ENCODE results near the gene MYO1C. TPM values are rescaled to one million over a fixed set of nuclear protein-coding genes. Genes with fewer than 3 reads are reported as not detected.
"Not testable (repeated sequence)": the region's sequence is repeated elsewhere in the genome, so short reads cannot be mapped to it uniquely, and the experiment has no call there.

Gene MYO1C
- total RNA-seq (10 to 100 TPM; 29.5 to 43.1 TPM), total RNA-seq (43.3 to 74.4 reads per million in 2 donors)

GRCh38 chr17:1492249-1493206 is at the start of gene MYO1C:
TSS of gene MYO1C (minus strand) at chr17:1492686. CDS start at chr17:1492487, 199 bp downstream.
- ATAC-seq = no peak
- H3K27me3 Mint-ChIP-seq = no peaks in the 10 kb centered on the region
- DNase-seq = no peak
- H3K9me3 ChIP-seq (ENCODE audit: control insufficient read depth, low read length, poor library complexity, severe bottlenecking) = no peaks in the 10 kb centered on the region
- H3K4me1 Mint-ChIP-seq = peaks cover 16% of the 10 kb centered on the region
- H3K36me3 Mint-ChIP-seq (ENCODE audit: low read depth) = no peaks in the 10 kb centered on the region
- H3K27ac Mint-ChIP-seq = peak within 1 kb of the TSS; percentile 81
- peak within 1 kb of the TSS; percentile 93 for H3K4me3 Mint-ChIP-seq

DNA sequence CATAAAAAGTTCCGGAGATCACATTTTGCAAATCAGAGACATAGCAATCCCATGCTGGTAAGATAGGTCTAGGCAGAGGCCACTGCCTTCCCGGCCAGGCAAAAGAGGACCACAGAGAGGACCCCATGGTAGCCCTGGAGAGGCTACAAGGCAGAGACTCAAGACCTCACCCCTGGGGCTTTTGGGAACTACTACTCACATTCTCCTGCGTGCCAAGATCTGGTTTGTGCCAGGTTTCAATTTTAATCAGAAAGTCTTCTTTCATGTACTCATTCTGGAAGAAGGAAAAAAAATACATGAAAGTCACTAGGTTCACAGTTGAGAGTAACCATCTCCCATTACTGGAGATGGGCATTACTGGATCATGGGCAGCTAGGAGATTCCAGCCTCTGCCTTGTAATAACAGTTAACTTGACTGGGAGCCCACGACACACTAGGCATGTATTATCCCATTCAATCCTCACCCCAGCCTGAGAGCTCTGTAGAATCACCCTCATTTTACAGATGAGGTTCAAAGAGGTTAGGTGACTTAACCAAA is 49.0 kb upstream of the MYO1C start:
- Mint-ChIP-seq H3K36me3 (ENCODE audit: low read depth) (no peaks in the 10 kb centered on the region), H3K27me3 (no peaks in the 10 kb centered on the region), H3K4me3 (no peak overlapping the region), H3K27ac (no peak overlapping the region), H3K4me1 (peaks cover 4% of the 10 kb centered on the region)
- DNase-seq (no peak), ATAC-seq (no peak)
- no peaks in the 10 kb centered on the region for H3K9me3 ChIP-seq (ENCODE audit: control insufficient read depth, low read length, poor library complexity, severe bottlenecking)

- ATAC-seq (no peak), DNase-seq (no peak)
- H3K27me3 Mint-ChIP-seq = no peaks in the 10 kb centered on the region
- no peak overlapping the region for H3K4me3 Mint-ChIP-seq
- no peaks in the 10 kb centered on the region for H3K36me3 Mint-ChIP-seq (ENCODE audit: low read depth)
- no peaks in the 10 kb centered on the region for H3K9me3 ChIP-seq (ENCODE audit: control insufficient read depth, low read length, poor library complexity, severe bottlenecking)
- H3K4me1 Mint-ChIP-seq = peaks cover 4% of the 10 kb centered on the region
- H3K27ac Mint-ChIP-seq = no peak overlapping the region
Measured at GRCh38 chr17:1539811-1540210, 47.3 kb upstream of the MYO1C start.

GRCh38 chr17:1535737-1536136 is 43.3 kb upstream of the MYO1C start:
- Mint-ChIP-seq H3K27ac (no peak overlapping the region), H3K4me1 (peaks cover 5% of the 10 kb centered on the region), H3K4me3 (no peak overlapping the region), H3K27me3 (no peaks in the 10 kb centered on the region), H3K36me3 (ENCODE audit: low read depth) (peaks cover 5% of the 10 kb centered on the region)
- no peaks in the 10 kb centered on the region for H3K9me3 ChIP-seq (ENCODE audit: control insufficient read depth, low read length, poor library complexity, severe bottlenecking)
- no peak for DNase-seq
- ATAC-seq = no peak

GRCh38 chr17:1533661-1534325 is 41.3 kb upstream of the MYO1C start:
- DNase-seq (no peak), ATAC-seq (no peak)
- Mint-ChIP-seq H3K4me3 (no peak overlapping the region), H3K27me3 (no peaks in the 10 kb centered on the region), H3K4me1 (peaks cover 5% of the 10 kb centered on the region), H3K36me3 (ENCODE audit: low read depth) (peaks cover 8% of the 10 kb centered on the region), H3K27ac (no peak overlapping the region)
- H3K9me3 ChIP-seq (ENCODE audit: control insufficient read depth, low read length, poor library complexity, severe bottlenecking) = no peaks in the 10 kb centered on the region

DNA sequence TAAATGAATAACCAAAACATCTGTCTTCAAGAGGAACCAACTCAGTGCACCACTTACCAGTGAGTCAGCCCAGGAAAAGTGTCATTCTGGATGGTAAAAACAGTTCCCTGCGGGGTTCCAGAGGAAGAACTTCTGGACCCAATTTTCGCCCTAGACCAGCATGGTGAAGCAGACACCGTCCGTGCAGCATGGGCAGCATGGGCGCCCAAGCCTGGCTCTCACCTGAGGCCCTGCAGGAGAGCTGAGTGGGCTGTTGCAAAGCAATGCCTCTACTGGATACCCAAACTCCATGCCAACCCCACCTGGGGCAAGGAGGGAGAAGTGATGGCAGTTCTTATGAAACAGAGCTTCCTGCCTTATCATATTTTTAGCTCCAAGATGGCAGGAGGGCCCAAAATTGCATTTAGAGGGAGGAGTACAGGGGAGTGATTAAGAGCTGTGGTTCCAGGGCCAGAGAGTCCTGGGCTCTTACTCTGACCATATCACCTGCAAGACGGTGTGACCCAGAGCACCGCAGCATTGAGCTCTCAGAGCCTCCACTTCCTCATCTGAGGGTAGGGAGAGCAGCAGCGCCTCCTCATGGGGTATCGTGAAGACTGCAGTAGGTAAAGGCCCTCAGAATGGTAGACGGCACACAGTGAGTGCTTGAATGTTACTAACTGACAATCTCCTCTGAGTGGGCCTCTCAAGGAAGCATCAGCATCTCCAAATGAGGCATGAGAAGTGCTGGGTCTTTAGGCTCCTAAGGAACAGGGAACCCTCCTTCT is 40.5 kb upstream of the MYO1C start:
- Mint-ChIP-seq H3K36me3 (ENCODE audit: low read depth) (peaks cover 8% of the 10 kb centered on the region), H3K4me3 (no peak overlapping the region), H3K27me3 (no peaks in the 10 kb centered on the region), H3K4me1 (peaks cover 5% of the 10 kb centered on the region), H3K27ac (peak overlapping the region; percentile 6)
- peak in 2 of 3 donors; percentile 27 to 30 for DNase-seq
- H3K9me3 ChIP-seq (ENCODE audit: control insufficient read depth, low read length, poor library complexity, severe bottlenecking) = no peaks in the 10 kb centered on the region
- peak; percentile 85 for ATAC-seq

DNA sequence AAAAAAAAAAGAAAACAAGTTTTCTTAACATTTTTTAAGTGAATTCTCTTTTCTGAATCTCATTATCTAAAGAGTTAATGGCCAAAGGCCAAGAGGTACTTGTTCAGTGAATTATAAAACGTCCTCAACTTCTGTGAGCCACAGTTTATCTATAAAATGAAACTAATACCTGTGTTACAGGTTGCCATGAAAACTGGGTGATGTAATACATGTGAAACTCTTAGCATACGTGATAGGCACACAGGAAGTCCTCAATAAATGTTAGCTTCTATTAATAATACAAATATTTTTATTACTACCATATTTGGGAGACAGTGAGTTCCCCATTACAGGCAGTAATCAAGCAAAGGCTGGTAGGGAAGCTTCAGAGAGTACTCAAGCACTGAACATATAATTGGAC is 37.4 kb upstream of the MYO1C start:
- H3K9me3 ChIP-seq (ENCODE audit: control insufficient read depth, low read length, poor library complexity, severe bottlenecking) = no peaks in the 10 kb centered on the region
- Mint-ChIP-seq H3K27ac (peak overlapping the region; percentile 34), H3K36me3 (ENCODE audit: low read depth) (peaks cover 8% of the 10 kb centered on the region), H3K27me3 (no peaks in the 10 kb centered on the region), H3K4me1 (peaks cover 16% of the 10 kb centered on the region), H3K4me3 (no peak overlapping the region)
- ATAC-seq (no peak), DNase-seq (no peak)

DNA sequence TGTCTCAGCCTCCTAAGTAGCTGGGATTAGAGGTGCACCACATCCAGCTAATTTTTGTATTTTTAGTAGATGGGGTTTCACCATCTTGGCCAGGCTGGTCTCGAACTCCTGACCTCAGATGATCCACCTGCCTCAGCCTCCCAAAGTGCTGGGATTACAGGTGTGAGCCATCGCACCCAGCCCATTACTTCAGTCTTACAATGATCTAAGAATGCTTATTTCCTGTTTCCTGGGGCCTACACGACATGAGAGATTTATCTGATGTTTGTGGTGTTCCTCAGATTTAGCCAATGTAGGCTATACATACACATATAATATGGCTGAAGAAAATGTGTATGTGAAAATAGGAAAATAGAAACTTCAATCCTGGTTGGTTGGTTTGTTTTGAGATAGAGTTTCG is 34.4 kb upstream of the MYO1C start:
- not testable (repeated sequence) for H3K9me3 ChIP-seq (ENCODE audit: control insufficient read depth, low read length, poor library complexity, severe bottlenecking); H3K36me3 Mint-ChIP-seq (ENCODE audit: low read depth); DNase-seq; H3K27me3 Mint-ChIP-seq
- peak; percentile 79 for ATAC-seq
- Mint-ChIP-seq H3K4me1 (peaks cover 11% of the 10 kb centered on the region), H3K27ac (peak overlapping the region; percentile 95), H3K4me3 (peak overlapping the region; percentile 71)

DNA sequence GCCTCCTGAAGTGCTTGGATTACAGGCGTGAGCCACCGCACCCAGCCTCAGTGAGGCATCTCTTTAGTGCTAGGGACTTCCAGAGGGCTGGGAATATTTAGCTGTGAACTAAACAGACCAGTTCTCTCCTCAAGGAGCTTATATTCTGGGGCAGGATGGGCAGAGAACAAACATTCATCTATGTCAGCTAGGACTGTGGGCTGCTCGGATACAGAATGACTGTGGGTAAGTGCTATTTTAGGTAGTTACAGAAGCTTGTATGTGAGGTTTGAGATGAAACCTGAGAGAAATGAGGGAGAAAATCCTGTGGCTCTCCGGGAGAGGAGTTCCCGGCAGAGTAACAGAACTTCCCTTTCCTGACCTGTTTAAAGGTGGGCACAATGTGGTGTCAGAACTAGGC is 30.1 kb upstream of the MYO1C start:
- DNase-seq (no peak), ATAC-seq (no peak)
- Mint-ChIP-seq H3K4me3 (no peak overlapping the region), H3K36me3 (ENCODE audit: low read depth) (no peaks in the 10 kb centered on the region), H3K4me1 (peaks cover 11% of the 10 kb centered on the region), H3K27ac (no peak overlapping the region), H3K27me3 (no peaks in the 10 kb centered on the region)
- no peaks in the 10 kb centered on the region for H3K9me3 ChIP-seq (ENCODE audit: control insufficient read depth, low read length, poor library complexity, severe bottlenecking)

DNA sequence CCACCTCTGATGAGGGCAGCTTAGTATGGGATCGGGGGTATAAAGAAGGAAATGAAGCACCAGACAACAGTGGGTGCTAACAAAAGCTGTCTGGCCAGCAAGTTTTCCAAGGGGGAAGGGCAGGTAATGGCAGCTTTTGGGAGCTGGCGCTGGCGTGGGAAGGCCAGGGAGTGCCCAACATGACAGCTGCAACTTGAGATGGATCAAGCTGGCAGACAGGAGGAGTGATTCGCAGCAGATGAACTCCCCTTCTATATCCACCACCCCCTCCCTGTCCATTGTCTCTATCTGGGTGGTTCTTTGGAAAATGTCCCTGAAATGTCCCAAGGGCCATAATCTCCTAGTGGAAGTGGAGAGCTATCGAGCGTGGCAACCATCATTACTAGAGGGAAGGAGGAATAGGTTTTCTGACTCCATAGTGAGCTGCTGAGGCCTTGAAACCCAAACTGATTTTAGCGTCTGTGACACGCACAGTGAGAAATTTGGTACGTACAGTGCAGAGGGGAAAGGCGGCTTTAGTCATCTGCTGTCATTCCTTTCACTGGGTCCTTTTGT is 28.7 kb upstream of the MYO1C start:
- H3K4me1 Mint-ChIP-seq = peaks cover 2% of the 10 kb centered on the region
- ATAC-seq (no peak), DNase-seq (no peak)
- no peaks in the 10 kb centered on the region for H3K36me3 Mint-ChIP-seq (ENCODE audit: low read depth)
- H3K27ac Mint-ChIP-seq = peak overlapping the region; percentile 21
- no peaks in the 10 kb centered on the region for H3K9me3 ChIP-seq (ENCODE audit: control insufficient read depth, low read length, poor library complexity, severe bottlenecking)
- no peak overlapping the region for H3K4me3 Mint-ChIP-seq
- no peaks in the 10 kb centered on the region for H3K27me3 Mint-ChIP-seq

DNA sequence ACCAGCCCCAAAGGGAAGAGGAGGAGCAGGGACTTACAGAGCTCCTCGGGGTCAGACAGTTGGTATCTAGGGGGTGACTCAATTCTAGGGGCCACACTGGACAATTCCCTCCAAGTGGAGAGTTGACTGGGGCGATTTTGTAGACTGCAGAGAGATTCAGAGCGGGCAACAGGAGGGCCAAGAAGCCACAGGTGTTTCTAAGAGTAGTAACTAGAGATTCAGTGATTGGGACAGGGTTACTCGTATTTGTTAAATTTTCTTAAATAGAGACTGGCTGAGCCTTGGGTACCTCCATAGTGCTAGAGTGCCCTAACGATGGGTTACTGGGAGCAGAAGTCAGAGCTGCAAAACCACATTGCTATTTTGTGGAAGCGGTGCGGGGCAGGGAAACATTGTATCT is 27.2 kb upstream of the MYO1C start:
- no peak for ATAC-seq
- Mint-ChIP-seq H3K4me3 (no peak overlapping the region), H3K27ac (peak overlapping the region; percentile 9)

GRCh38 chr17:1518410-1518809 is 25.9 kb upstream of the MYO1C start:
- Mint-ChIP-seq H3K4me1 (peaks cover 15% of the 10 kb centered on the region), H3K27me3 (no peaks in the 10 kb centered on the region), H3K4me3 (peak overlapping the region; percentile 36), H3K27ac (no peak overlapping the region), H3K36me3 (ENCODE audit: low read depth) (peaks cover 3% of the 10 kb centered on the region)
- ATAC-seq = no peak
- H3K9me3 ChIP-seq (ENCODE audit: control insufficient read depth, low read length, poor library complexity, severe bottlenecking) = no peaks in the 10 kb centered on the region
- no peak for DNase-seq

More for the DNA sequence above, 27.2 kb upstream of the MYO1C start:
- no peaks in the 10 kb centered on the region for H3K9me3 ChIP-seq (ENCODE audit: control insufficient read depth, low read length, poor library complexity, severe bottlenecking)
- no peak for DNase-seq
- Mint-ChIP-seq H3K27me3 (no peaks in the 10 kb centered on the region), H3K4me1 (peaks cover 9% of the 10 kb centered on the region), H3K36me3 (ENCODE audit: low read depth) (no peaks in the 10 kb centered on the region)
